Esophagus squamous epithelium (tissue), 4 donors: ENCODE measurements around the gene MSMB.

ENCODE experiments used
- CTCF ChIP-seq, 6 experiments: fragments of 450-650 bp in 4 of 6; fragments of 200-600 bp in 2 of 6; sonication (generic) in 2 of 6; IDR thresholded peaks; one replicate each; pipeline ENCODE4 v1.5.1; 2016 to 2019; ENCODE audit warnings: antibody characterized with exemption in 6 of 6, mild to moderate bottlenecking in 4 of 6, moderate library complexity in 4 of 6
- POLR2A ChIP-seq, 4 donors: fragments of 450-650 bp; IDR thresholded peaks; one replicate each; pipeline ENCODE4 v1.6.1; 2017; ENCODE audit warnings: antibody characterized with exemption in 4 of 4, mild to moderate bottlenecking in 4 of 4, moderate library complexity in 3 of 4

GRCh38 chr10:46048152-46048551, 2.1 kb upstream of the MSMB start:
- TF ChIP-seq CTCF (IDR thresholded peaks at IDR 0.05) = no peak
- no peak for TF ChIP-seq POLR2A (IDR thresholded peaks at IDR 0.05)
